OCI-LY7 (cell line): ENCODE results near the gene ZDHHC14. TPM values are rescaled to one million over a fixed set of nuclear protein-coding genes. Genes with fewer than 3 reads are reported as not detected.
"Not testable (repeated sequence)": the region's sequence is repeated elsewhere in the genome, so short reads cannot be mapped to it uniquely, and the experiment has no call there.

Source experiments
- BruUV-seq: library from RNA; stranded (reverse); fragments of 400-500 nt; replicated peaks from 2 replicates; lab custom pipeline; 2021; lab: Mats Ljungman, UMichigan
- CTCF ChIA-PET: fragments of 300-600 bp; sonication (Branson Sonifier 250); formaldehyde crosslinking; loops from one replicate; lab custom pipeline; 2022; ENCODE audit warnings: antibody characterized with exemption; ENCODE audit not compliant: unreplicated experiment; lab: Charles Lee
- POLR2A ChIA-PET: fragments of 300-600 bp; sonication (Branson Sonifier 250); formaldehyde crosslinking; loops from one replicate; lab custom pipeline; 2022; ENCODE audit warnings: antibody characterized with exemption; lab: Charles Lee
- DNase-seq: peaks from one replicate; pipeline ENCODE4 v3.0.0-alpha.2; 2015; ENCODE audit warnings: low spot score
- H2AFZ ChIP-seq: fragments of 200-600 bp; sonication (generic), shearing (Covaris generic); 2 replicates; pipeline ENCODE4 v1.6.1; 2014; ENCODE audit warnings: mild to moderate bottlenecking, antibody characterized with exemption, low read length, moderate library complexity
- H3K27ac ChIP-seq: fragments of 200-600 bp; sonication (generic); 2 replicates; pipeline ENCODE4 v1.5.1; 2014; ENCODE audit warnings: mixed run types, low read depth, mild to moderate bottlenecking, moderate library complexity, low read length, inconsistent platforms; ENCODE audit not compliant: poor library complexity, severe bottlenecking
- H3K36me3 ChIP-seq: fragments of 200-600 bp; sonication (generic); 2 replicates; pipeline ENCODE4 v1.6.1; 2014; ENCODE audit warnings: mild to moderate bottlenecking, antibody characterized with exemption, low read length, moderate library complexity, mixed read lengths; ENCODE audit not compliant: insufficient read depth
- H3K4me1 ChIP-seq: fragments of 200-600 bp; sonication (generic); 2 replicates; pipeline ENCODE4 v1.5.1; 2014; ENCODE audit warnings: mild to moderate bottlenecking, low read length; ENCODE audit not compliant: insufficient read depth, poor library complexity, severe bottlenecking
- H3K4me2 ChIP-seq: fragments of 200-600 bp; sonication (generic); 2 replicates; pipeline ENCODE4 v1.6.1; 2014; ENCODE audit warnings: mild to moderate bottlenecking, low read length
- H3K4me3 ChIP-seq: fragments of 200-600 bp; sonication (generic); 2 replicates; pipeline ENCODE4 v1.5.1; 2014; ENCODE audit warnings: mild to moderate bottlenecking, low read depth, low read length; ENCODE audit not compliant: poor library complexity, severe bottlenecking
- H3K79me2 ChIP-seq: fragments of 200-600 bp; sonication (generic); 2 replicates; pipeline ENCODE4 v1.6.1; 2016; ENCODE audit warnings: low read depth, mild to moderate bottlenecking, low read length, moderate library complexity, mixed read lengths; ENCODE audit not compliant: insufficient read depth
- H3K9me2 ChIP-seq: fragments of 200-600 bp; sonication (generic); 2 replicates; pipeline ENCODE4 v1.6.1; 2016; ENCODE audit warnings: mild to moderate bottlenecking, low read length, mixed read lengths; ENCODE audit not compliant: insufficient read depth
- H3K9me3 ChIP-seq: fragments of 200-600 bp; sonication (generic); 2 replicates; pipeline ENCODE4 v1.6.1; 2014; ENCODE audit warnings: mild to moderate bottlenecking, mixed run types, low read length, mixed read lengths
- H4K20me1 ChIP-seq: fragments of 200-600 bp; sonication (generic); 2 replicates; pipeline ENCODE4 v1.6.1; 2014; ENCODE audit warnings: mild to moderate bottlenecking, antibody characterized with exemption, low read length, moderate library complexity, mixed read lengths; ENCODE audit not compliant: insufficient read depth
- CTCF ChIP-seq: fragments of 200-600 bp; sonication (generic); conservative IDR thresholded peaks from 2 replicates; pipeline ENCODE4 v1.5.1; 2014; ENCODE audit warnings: mild to moderate bottlenecking, antibody characterized with exemption, low read length, moderate library complexity, mixed read lengths
- EZH2phosphoT487 ChIP-seq: fragments of 200-600 bp; sonication (generic); IDR thresholded peaks from 2 replicates; pipeline ENCODE4 v1.6.1; 2018; ENCODE audit warnings: low read depth, borderline replicate concordance, mild to moderate bottlenecking, mixed run types, antibody characterized with exemption, low read length, moderate library complexity, mixed read lengths
- intact Hi-C: fragments of 100-400 bp; cut with micrococcal nuclease; formaldehyde crosslinking; loops from one replicate; pipeline ENCODE4 v1.10.0; 2022; ENCODE audit not compliant: unreplicated experiment
- total RNA-seq, 2 experiments: library from RNA; depleted of rRNA in 1 of 2; stranded (reverse); fragments of >200 nt in 1 of 2; shearing (Covaris generic) in 1 of 2; gene quantifications; 2 replicates each; pipeline ENCODE4 v1.2.3, GENCODE V29; 2014 to 2022

The ZDHHC14 gene
- total RNA-seq, 2 experiments from 2014 or later, result 0.69 to 3.0 TPM

GRCh38 chr6:157461000-157461915, 80.3 kb downstream of the ZDHHC14 start:
- intact Hi-C loops, result no loop called here
- no peaks in the 10 kb centered on the region for H3K79me2 ChIP-seq
- no peak overlapping the region for H2AFZ ChIP-seq
- no peaks in the 10 kb centered on the region for H3K9me2 ChIP-seq
- POLR2A ChIA-PET, result interaction anchor here (1.0 kb wide), 1 partner anchor 59 kb away, joined by 3 read pairs; no protein-coding TSS in a partner anchor
- no peak overlapping the region for H3K4me2 ChIP-seq
- no peak for DNase-seq
- no peak for TF ChIP-seq EZH2phosphoT487
- TF ChIP-seq CTCF, result peak; percentile 45; the same call in 1 of the 2 replicates
- BruUV-seq, result no TSS peak
- no peaks in the 10 kb centered on the region for H3K9me3 ChIP-seq
- CTCF ChIA-PET, result no interaction called here
- no peak overlapping the region for H3K27ac ChIP-seq
- no peaks in the 10 kb centered on the region for H3K4me1 ChIP-seq
- no peaks in the 10 kb centered on the region for H4K20me1 ChIP-seq
- no peaks in the 10 kb centered on the region for H3K36me3 ChIP-seq
- no peak overlapping the region for H3K4me3 ChIP-seq

- intact Hi-C loops, result no loop called here
- no peak overlapping the region for H3K4me3 ChIP-seq
- TF ChIP-seq CTCF (no peak), EZH2phosphoT487 (no peak)
- no peak overlapping the region for H3K27ac ChIP-seq
- ChIA-PET CTCF (interaction anchor here (0.6 kb wide), 1 partner anchor 9 kb away, joined by 4 read pairs; no protein-coding TSS in a partner anchor), POLR2A (interaction anchor here (0.7 to 1.3 kb wide), 4 partner anchors 22 to 120 kb away, joined by 3 to 4 read pairs (median 3); no protein-coding TSS in a partner anchor)
- BruUV-seq, result no TSS peak
- no peaks in the 10 kb centered on the region for H3K79me2 ChIP-seq
- H3K4me1 ChIP-seq, result no peaks in the 10 kb centered on the region
- H3K9me2 ChIP-seq, result no peaks in the 10 kb centered on the region
- H3K36me3 ChIP-seq, result no peaks in the 10 kb centered on the region
- DNase-seq, result no peak
- no peak overlapping the region for H3K4me2 ChIP-seq
- H4K20me1 ChIP-seq, result no peaks in the 10 kb centered on the region
- no peak overlapping the region for H2AFZ ChIP-seq
- no peaks in the 10 kb centered on the region for H3K9me3 ChIP-seq
Measured at GRCh38 chr6:157462956-157463742, 82.2 kb downstream of the ZDHHC14 start.

GRCh38 chr6:157463743-157464135, 82.7 kb downstream of the ZDHHC14 start:
- H3K79me2 ChIP-seq, H3K36me3 ChIP-seq, H3K4me3 ChIP-seq, H4K20me1 ChIP-seq, CTCF ChIA-PET, BruUV-seq, intact Hi-C loops, H3K9me2 ChIP-seq, H3K4me2 ChIP-seq, H3K9me3 ChIP-seq, H2AFZ ChIP-seq, H3K4me1 ChIP-seq, H3K27ac ChIP-seq, DNase-seq: not testable (repeated sequence)
- POLR2A ChIA-PET, result interaction anchor here (0.6 to 1.3 kb wide), 5 partner anchors 22 to 299 kb away, joined by 3 to 4 read pairs (median 3); no protein-coding TSS in a partner anchor
